Thyroid gland (tissue), 4 donors: ENCODE results near the gene RPUSD1.

Experiments used
- CTCF ChIP-seq, 6 experiments: fragments of 200-600 bp in 3 of 6; fragments of 450-650 bp in 3 of 6; sonication (generic) in 3 of 6; IDR thresholded peaks; one replicate each; pipeline ENCODE4 v1.5.1; 2016 to 2019; ENCODE audit warnings: antibody characterized with exemption in 6 of 6, mild to moderate bottlenecking in 2 of 6, inconsistent platforms in 1 of 6, moderate library complexity in 1 of 6
- POLR2A ChIP-seq, 2 donors: fragments of 450-650 bp; IDR thresholded peaks; one replicate each; pipeline ENCODE4 v1.6.1; 2017; ENCODE audit warnings: antibody characterized with exemption in 2 of 2, mild to moderate bottlenecking in 2 of 2, moderate library complexity in 1 of 2

GRCh38 chr16:824601-825000 lies 36.4 kb upstream of the RPUSD1 start:
- no peak for TF ChIP-seq POLR2A (IDR thresholded peaks at IDR 0.05)
- no peak for TF ChIP-seq CTCF (IDR thresholded peaks at IDR 0.05)
